ENCODE results near the gene HS3ST6.
"Not testable (repeated sequence)": the region's sequence is repeated elsewhere in the genome, so short reads cannot be mapped to it uniquely, and the experiment has no call there.

The HS3ST6 gene

DNA sequence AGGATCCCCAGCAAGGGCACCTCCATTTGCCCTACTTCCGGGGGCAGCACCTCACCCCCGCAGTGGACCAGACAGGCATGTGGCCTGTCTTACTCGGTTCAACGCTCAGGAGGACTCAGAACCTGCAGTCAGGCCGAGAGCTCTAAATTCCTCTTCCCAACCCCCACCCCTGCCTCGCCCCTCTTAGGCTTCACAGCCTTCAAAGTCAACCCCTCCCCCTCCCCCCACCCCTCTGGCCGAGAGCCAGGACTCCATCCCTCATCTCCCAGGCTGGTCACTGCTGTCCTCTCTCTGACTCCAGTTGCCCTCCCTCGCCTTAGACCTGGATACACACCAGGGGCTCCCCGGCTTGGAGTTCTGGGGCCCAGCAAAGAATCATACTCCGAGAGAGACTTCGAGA is 8.1 kb upstream of the HS3ST6 start:
- no peak for DNase-seq (ENCODE audit: low read depth)

DNA sequence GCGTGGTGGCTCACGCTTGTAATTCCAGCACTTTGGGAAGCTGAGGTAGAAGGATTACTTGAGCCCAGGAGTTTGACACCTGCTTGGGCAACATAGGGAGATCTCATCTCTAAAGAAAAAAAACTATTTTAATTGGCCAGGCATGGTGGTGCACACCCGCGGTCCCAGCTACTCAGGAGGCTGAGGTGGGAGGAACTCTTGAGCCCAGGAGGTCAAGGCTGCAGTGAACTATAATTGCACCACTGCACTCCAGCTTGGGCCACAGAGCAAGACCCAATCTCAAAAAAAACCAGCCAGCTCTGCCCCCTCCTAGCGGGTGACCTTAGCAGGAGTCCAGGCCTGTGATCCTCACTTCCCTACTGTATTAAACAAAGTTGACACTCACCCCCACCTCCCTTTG is 5.9 kb upstream of the HS3ST6 start:
- no peak for DNase-seq (ENCODE audit: low read depth)

- no peak for DNase-seq (ENCODE audit: low read depth)
Measured at GRCh38 chr16:1923299-1924034, 5.3 kb upstream of the HS3ST6 start.

DNA sequence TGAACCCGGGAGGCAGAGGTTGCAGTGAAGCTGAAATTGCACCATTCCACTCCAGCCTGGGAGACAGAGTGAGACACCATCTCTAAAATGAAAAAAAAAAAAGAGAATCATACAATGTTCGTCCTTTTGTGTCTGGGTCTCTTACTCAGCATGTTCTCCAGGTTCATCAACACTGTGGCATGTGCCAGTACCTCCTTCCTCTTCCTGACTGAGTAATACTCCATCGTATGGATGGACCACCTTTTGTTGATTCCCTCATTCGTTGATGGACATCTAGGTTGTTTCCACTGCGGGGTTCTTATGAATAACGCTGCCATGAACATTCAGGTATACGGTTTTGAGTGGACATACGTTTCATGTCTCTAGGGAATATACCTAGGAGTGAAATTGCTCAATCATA is 4.1 kb upstream of the HS3ST6 start:
- DNase-seq (ENCODE audit: low read depth) = no peak

- no peak for DNase-seq (ENCODE audit: low read depth)
Measured at GRCh38 chr16:1920727-1921171, 2.5 kb upstream of the HS3ST6 start.

DNA sequence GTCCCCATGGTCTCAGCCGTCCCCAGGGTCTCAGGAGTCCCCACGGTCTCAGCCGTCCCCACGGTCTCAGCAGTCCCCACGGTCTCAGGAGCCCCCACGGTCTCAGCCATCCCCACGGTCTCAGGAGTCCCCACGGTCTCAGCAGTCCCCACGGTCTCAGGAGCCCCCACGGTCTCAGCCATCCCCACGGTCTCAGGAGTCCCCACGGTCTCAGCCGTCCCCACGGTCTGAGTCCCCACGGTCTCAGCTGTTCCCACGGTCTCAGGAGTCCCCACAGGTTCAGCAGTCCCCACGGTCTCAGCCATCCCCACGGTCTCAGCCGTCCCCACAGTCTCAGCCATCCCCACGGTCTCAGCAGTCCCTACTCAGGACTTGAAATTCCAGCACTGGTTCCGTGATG is 1.9 kb upstream of the HS3ST6 start:
- not testable (repeated sequence) for DNase-seq (ENCODE audit: low read depth)

GRCh38 chr16:1919327-1919998 is 1.2 kb upstream of the HS3ST6 start:
- DNase-seq (ENCODE audit: low read depth) = no peak

GRCh38 chr16:1917665-1918350 is 407 bp downstream of the HS3ST6 start:
- DNase-seq (ENCODE audit: low read depth) = no peak

GRCh38 chr16:1917056-1917664 is 1.1 kb downstream of the HS3ST6 start:
- no peak for DNase-seq (ENCODE audit: low read depth)

DNA sequence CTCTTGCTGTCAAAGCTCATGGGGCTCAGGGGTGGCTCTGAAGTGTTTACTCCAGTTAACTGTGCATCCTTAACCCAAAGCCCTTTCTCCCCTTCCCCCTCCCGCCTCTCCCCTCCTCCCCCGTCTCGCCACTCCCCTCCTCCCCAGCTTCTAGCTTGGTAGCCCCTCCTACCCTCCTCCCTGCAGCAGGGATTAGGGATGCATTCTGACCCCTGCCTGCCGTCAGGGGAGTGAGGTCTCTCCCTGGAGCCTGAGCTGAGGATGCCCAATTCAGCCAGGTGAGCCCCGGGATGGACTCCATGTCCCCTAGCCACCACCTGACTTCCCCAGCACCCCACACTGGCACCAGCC is 1.6 kb downstream of the HS3ST6 start:
- no peak for DNase-seq (ENCODE audit: low read depth)

GRCh38 chr16:1915732-1916639 is 2.2 kb downstream of the HS3ST6 start:
- no peak for DNase-seq (ENCODE audit: low read depth)

- DNase-seq (ENCODE audit: low read depth) = no peak
Measured at GRCh38 chr16:1914988-1915387, 3.2 kb downstream of the HS3ST6 start.

DNA sequence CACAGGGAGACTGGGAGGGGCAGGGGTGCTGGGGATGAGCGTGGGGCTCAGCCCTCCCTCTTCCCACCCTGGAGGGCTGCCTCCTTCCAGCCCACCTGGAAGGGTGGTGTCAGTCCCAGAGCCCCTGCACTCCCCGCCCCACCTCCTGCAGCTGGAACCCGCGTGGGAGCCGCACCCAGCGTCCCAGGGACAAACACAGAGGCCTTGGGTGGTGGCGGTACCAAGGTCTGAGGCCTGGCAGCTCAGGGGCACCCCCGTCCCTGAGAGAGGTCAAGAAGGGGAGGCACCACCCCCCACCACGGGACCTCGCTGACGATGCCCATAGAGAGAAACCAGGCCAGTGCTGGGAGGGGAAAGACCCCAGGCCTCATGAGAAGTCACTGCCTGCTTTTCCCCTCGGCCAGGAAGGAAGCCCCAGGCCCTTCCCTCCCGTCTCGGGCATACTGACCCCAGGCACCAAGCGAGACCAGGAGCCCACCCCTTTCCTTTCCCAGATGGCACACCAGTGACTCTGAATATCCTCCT is 4.1 kb downstream of the HS3ST6 start:
- DNase-seq (ENCODE audit: low read depth) = no peak

GRCh38 chr16:1913327-1914083 is 4.7 kb downstream of the HS3ST6 start:
- no peak for DNase-seq (ENCODE audit: low read depth)

DNA sequence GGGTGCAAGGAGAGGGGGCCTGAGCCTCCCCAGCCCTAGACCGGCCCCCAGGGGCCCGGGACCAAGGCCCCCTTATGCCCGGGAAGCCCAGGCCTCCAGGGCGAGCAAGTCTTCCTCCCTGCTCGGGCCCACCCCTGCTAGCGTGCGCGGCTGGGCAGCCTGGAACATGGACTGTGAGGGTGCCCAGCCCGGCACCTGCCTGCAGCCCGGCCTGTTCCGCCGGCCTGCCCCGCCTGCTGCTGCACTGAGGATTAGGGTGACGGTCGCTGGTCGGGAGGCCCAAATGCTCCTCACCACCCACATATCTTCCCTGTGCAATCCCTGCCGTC is 6.0 kb downstream of the HS3ST6 start:
- no peak for DNase-seq (ENCODE audit: low read depth)

GRCh38 chr16:1911467-1912214 is 6.6 kb downstream of the HS3ST6 start:
- no peak for DNase-seq (ENCODE audit: low read depth)

DNA sequence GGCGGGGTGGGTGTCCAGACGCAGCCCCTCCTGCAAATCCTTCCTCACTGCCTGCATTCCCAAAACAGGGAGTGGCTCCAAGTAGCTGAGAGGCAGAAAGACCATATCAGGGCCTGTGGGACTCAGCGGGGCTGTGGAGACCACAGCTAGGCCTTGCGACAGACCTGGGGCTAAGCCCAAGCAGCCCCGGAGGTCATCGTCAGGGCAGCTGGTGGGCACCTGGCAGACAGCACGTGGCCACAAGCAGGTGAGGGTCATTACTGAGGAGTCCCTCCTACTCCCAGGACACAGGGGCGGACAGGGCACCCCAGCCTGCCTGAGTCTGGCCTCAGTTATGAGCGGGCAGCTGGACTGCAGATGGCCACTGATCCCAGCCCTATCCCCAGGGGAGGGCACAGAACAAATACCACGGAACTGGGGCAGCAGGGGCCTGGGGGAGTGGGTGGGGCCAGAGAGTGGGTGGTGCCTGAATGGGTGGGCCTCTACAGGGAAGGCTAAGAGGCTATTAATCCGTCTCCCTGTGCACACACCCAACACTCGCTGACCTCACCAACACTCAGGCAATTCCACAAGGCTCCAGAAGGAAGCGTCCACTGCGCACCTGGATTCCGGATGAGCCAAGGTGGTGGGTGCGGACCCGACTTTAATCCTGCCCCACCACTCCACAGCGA is 8.5 kb downstream of the HS3ST6 start:
- DNase-seq (ENCODE audit: low read depth) = no peak

DNA sequence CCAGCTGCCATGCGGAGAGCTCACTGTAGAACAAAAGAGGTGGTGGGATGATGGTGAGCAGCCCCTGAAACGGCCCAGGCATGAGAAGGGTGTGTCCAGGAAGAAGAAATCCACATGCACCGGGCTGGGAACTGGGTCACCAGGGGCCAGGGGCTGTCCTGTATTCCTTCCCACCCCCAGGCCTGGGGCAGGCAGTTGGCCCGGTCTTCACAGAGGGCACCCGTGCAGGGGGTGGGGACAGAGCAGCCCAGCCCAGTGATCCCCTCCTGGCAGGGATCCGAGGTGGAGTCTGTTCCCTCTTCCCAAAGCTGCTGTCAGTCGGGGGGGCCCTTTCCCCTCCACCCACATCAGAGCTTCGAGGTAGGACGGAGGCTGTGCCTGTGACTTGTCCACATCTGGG is 9.2 kb downstream of the HS3ST6 start:
- DNase-seq (ENCODE audit: low read depth) = no peak

DNA sequence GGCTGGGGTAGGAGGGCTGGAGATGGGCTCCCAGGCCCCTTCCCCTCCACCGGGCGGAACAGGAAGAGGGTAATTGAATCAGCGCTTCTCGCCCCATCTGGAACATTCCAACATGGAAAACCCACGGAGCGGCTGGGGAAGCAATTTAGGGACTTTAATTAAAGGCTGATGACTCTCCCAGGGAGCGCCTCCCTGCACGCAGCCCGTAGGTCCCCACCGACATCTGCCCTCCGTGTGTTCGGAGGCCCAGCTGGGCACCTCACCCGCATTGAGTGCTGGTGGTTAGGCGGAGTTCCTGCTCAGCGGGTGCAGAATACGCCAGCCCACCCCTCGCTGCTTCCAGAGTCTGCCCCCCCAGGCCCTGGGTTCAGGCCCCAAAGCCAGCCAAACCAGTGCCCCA is 10.0 kb downstream of the HS3ST6 start:
- DNase-seq (ENCODE audit: low read depth) = no peak
